GM12878 (cell line): ENCODE measurements around the gene UNC13A. TPM values are rescaled to one million over a fixed set of nuclear protein-coding genes. Genes with fewer than 3 reads are reported as not detected.

Source experiments
- BACH1 ChIP-seq: fragments of 450-650 bp; IDR thresholded peaks from 2 replicates; pipeline ENCODE4 v1.6.1; 2017; ENCODE audit warnings: mild to moderate bottlenecking, borderline replicate concordance
- BHLHE40 ChIP-seq, 2 experiments: fragments of 450-650 bp in 1 of 2; IDR thresholded peaks; 2 replicates each; pipeline ENCODE4 v1.6.1; 2011 to 2017; ENCODE audit warnings: low read depth in 2 of 2, borderline replicate concordance in 1 of 2, improper control_type of control experiment in 1 of 2, low read length in 1 of 2, mild to moderate bottlenecking in 1 of 2
- CREB1 ChIP-seq: IDR thresholded peaks from 2 replicates; pipeline ENCODE4 v1.6.1; 2012; ENCODE audit warnings: low read depth, mild to moderate bottlenecking, inconsistent platforms
- DPF2 ChIP-seq: fragments of 450-650 bp; IDR thresholded peaks from 2 replicates; pipeline ENCODE4 v1.6.1; 2017; ENCODE audit warnings: mild to moderate bottlenecking
- FOS ChIP-seq: IDR thresholded peaks from 3 replicates; pipeline ENCODE4 v1.6.1; 2011; ENCODE audit warnings: borderline replicate concordance; ENCODE audit not compliant: insufficient read length; ENCODE audit errors: extremely low read depth
- IKZF2 ChIP-seq, 2 experiments: fragments of 450-650 bp; IDR thresholded peaks; 2 replicates each; pipeline ENCODE4 v1.6.1; 2017; ENCODE audit warnings: mild to moderate bottlenecking in 2 of 2, moderate library complexity in 2 of 2
- NBN ChIP-seq: fragments of 450-650 bp; IDR thresholded peaks from 2 replicates; pipeline ENCODE4 v1.6.1; 2016
- NR2F1 ChIP-seq: fragments of 450-650 bp; conservative IDR thresholded peaks from 2 replicates; pipeline ENCODE4 v1.6.1; 2017; ENCODE audit warnings: mild to moderate bottlenecking
- POLR2AphosphoS2 ChIP-seq: IDR thresholded peaks from 2 replicates; pipeline ENCODE4 v1.6.1; 2011; ENCODE audit warnings: low read depth, mild to moderate bottlenecking, low read length, improper control_type of control experiment, moderate library complexity
- POLR2AphosphoS5 ChIP-seq: IDR thresholded peaks from 2 replicates; pipeline ENCODE4 v1.6.1; 2011; ENCODE audit warnings: mild to moderate bottlenecking, low read length, inconsistent platforms
- RAD51 ChIP-seq: fragments of 450-650 bp; IDR thresholded peaks from 2 replicates; pipeline ENCODE4 v1.6.1; 2016; ENCODE audit warnings: moderate library complexity, mild to moderate bottlenecking, inconsistent platforms
- RELA ChIP-seq: fragments of 450-650 bp; IDR thresholded peaks from 2 replicates; pipeline ENCODE4 v1.8.0; 2014; ENCODE audit warnings: borderline replicate concordance; ENCODE audit not compliant: partially characterized antibody
- SRF ChIP-seq, 2 experiments: IDR thresholded peaks; 2 replicates each; pipeline ENCODE4 v1.6.1; 2011; ENCODE audit warnings: low read depth in 2 of 2, low read length in 2 of 2, mild to moderate bottlenecking in 1 of 2, moderate library complexity in 1 of 2
- TAF1 ChIP-seq: IDR thresholded peaks from 2 replicates; pipeline ENCODE4 v1.6.1; 2011; ENCODE audit warnings: mild to moderate bottlenecking, low read depth, low read length, borderline replicate concordance
- TCF12 ChIP-seq: IDR thresholded peaks from 2 replicates; pipeline ENCODE4 v1.6.1; 2011; ENCODE audit warnings: low read depth, mild to moderate bottlenecking, low read length
- TCF3 ChIP-seq: IDR thresholded peaks from 2 replicates; pipeline ENCODE4 v1.6.1; 2012; ENCODE audit warnings: low read depth, mild to moderate bottlenecking, low read length, borderline replicate concordance; ENCODE audit not compliant: insufficient read depth
- YY1 ChIP-seq: IDR thresholded peaks from 2 replicates; pipeline ENCODE4 v1.6.1; 2011; ENCODE audit warnings: low read depth, mild to moderate bottlenecking, low read length
- polyA plus RNA-seq, 11 experiments: library from polyadenylated mRNA; depleted of rRNA in 4 of 11; unstranded in 6 of 11; stranded (reverse) in 5 of 11; fragments of >200 nt; fragmentation: Nextera tagmentation in 4 of 11; fragmentation: Illumina TruSeq in 1 of 11; extraction: Ambion mirVana in 4 of 11; extraction: Trizol in 1 of 11; gene quantifications; 1 replicate in 1 of 11; 2 replicates in 10 of 11; pipeline versions ENCODE4 v1.2.1 to v1.2.3, GENCODE V29; 2011 to 2016; ENCODE audit warnings: inconsistent platforms in 2 of 11, missing spikeins in 2 of 11, low read depth in 1 of 11
- total RNA-seq, 4 experiments: library from RNA; depleted of rRNA in 3 of 4; stranded (reverse); fragments of >200 nt in 3 of 4; fragmentation: Illumina TruSeq in 1 of 4; extraction: Trizol in 1 of 4; gene quantifications; 2 replicates each; pipeline versions ENCODE4 v1.2.1 to v1.2.3, GENCODE V29; 2013 to 2021
- TF ChIP-seq, protein P1 (sequence below): IDR thresholded peaks from 2 replicates; pipeline ENCODE4 v1.6.1; 2012; ENCODE audit warnings: low read depth, low read length, improper control_type of control experiment
- TF ChIP-seq, protein P2 (sequence below): fragments of 450-650 bp; IDR thresholded peaks from 2 replicates; pipeline ENCODE4 v1.6.1; 2017; ENCODE audit warnings: mild to moderate bottlenecking, moderate library complexity
- TF ChIP-seq, protein P3 (sequence below): IDR thresholded peaks from 2 replicates; pipeline ENCODE4 v1.6.1; 2011; ENCODE audit warnings: borderline replicate concordance, low read depth, mild to moderate bottlenecking, moderate library complexity, mixed read lengths, low read length; ENCODE audit not compliant: insufficient read depth; ENCODE audit errors: extremely low read length
- TF ChIP-seq, protein P4 (sequence below): fragments of 450-650 bp; conservative IDR thresholded peaks from 2 replicates; pipeline ENCODE4 v1.6.1; 2017; ENCODE audit warnings: mild to moderate bottlenecking, moderate library complexity

The UNC13A gene
- total and polyA plus RNA-seq, 10 of the 15 experiments (the other 5 are each of a cell fraction or from before 2014, with no cell fraction given): under 0.01 to 0.23 (median 0.13) TPM; not detected in 1

DNA sequence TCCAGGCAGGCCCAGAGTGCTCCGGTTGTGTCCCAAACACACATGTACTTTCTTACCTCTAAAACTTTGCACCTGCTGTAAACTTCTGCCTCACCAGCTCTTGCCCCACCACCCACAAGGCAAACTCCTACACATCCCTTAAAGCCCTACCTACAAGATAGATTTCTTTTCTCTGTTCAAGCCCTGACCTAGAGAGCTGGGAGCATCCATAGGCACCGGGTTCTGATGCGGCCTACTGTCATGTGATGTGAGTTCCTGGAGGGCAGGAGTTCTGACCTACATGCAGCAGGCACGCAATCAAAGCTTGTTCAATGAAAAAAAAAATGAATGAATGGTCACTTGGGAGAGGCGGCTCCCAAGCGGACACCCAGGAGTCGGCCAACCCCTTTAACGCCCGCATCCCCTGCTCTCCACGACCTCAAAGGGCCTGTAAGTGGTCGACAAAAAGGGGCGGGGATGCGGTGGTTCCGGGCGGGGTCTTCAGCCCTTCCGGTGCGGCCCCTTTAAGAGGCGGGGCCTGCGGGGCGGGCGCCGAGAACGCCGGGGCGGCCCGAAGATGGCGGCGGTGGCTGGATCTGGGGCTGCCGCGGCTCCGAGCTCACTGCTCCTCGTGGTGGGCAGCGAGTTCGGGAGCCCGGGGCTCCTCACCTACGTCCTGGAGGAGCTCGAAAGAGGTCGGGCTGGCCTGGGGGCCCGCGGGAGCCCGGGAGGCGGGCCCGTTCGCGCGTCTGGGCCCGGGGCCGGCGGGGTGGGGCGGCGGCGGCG is 31.0 kb upstream of the UNC13A start, which contains the start of gene MAP1S (continued):
- TF ChIP-seq, protein P1, sequence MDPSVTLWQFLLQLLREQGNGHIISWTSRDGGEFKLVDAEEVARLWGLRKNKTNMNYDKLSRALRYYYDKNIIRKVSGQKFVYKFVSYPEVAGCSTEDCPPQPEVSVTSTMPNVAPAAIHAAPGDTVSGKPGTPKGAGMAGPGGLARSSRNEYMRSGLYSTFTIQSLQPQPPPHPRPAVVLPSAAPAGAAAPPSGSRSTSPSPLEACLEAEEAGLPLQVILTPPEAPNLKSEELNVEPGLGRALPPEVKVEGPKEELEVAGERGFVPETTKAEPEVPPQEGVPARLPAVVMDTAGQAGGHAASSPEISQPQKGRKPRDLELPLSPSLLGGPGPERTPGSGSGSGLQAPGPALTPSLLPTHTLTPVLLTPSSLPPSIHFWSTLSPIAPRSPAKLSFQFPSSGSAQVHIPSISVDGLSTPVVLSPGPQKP: peak; percentile 54; the same call in 1 of the 2 replicates
- TF ChIP-seq, protein P2, sequence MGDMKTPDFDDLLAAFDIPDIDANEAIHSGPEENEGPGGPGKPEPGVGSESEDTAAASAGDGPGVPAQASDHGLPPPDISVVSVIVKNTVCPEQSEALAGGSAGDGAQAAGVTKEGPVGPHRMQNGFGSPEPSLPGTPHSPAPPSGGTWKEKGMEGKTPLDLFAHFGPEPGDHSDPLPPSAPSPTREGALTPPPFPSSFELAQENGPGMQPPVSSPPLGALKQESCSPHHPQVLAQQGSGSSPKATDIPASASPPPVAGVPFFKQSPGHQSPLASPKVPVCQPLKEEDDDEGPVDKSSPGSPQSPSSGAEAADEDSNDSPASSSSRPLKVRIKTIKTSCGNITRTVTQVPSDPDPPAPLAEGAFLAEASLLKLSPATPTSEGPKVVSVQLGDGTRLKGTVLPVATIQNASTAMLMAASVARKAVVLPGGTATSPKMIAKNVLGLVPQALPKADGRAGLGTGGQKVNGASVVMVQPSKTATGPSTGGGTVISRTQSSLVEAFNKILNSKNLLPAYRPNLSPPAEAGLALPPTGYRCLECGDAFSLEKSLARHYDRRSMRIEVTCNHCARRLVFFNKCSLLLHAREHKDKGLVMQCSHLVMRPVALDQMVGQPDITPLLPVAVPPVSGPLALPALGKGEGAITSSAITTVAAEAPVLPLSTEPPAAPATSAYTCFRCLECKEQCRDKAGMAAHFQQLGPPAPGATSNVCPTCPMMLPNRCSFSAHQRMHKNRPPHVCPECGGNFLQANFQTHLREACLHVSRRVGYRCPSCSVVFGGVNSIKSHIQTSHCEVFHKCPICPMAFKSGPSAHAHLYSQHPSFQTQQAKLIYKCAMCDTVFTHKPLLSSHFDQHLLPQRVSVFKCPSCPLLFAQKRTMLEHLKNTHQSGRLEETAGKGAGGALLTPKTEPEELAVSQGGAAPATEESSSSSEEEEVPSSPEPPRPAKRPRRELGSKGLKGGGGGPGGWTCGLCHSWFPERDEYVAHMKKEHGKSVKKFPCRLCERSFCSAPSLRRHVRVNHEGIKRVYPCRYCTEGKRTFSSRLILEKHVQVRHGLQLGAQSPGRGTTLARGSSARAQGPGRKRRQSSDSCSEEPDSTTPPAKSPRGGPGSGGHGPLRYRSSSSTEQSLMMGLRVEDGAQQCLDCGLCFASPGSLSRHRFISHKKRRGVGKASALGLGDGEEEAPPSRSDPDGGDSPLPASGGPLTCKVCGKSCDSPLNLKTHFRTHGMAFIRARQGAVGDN: 0 out of 2 replicates have a peak, but pooled peaks have one; percentile 23
- TF ChIP-seq NR2F1 (peak; percentile 26; the same call in 1 of the 2 replicates), FOS (no peak), YY1 (peak; percentile 97), POLR2AphosphoS5 (peak; percentile 74; the same call in 1 of the 2 replicates), TCF12 (no peak), SRF (IDR thresholded peaks at IDR 0.05; ENCODE audit: low read depth in 2 of 2, low read length in 2 of 2) (0 out of 4 replicates have a peak, but pooled peaks of 1 of the 2 experiments have one; percentile 22), POLR2AphosphoS2 (no peak), DPF2 (no peak), RELA (peak; percentile 29), TCF3 (0 out of 2 replicates have a peak, but pooled peaks have one; percentile 12), NBN (peak; percentile 50; the same call in 1 of the 2 replicates), BACH1 (peak; percentile 68; the same call in 1 of the 2 replicates), CREB1 (0 out of 2 replicates have a peak, but pooled peaks have one; percentile 16), BHLHE40 (IDR thresholded peaks at IDR 0.05; ENCODE audit: borderline replicate concordance in 1 of 2, low read depth in 2 of 2, low read length in 1 of 2) (0 out of 4 replicates have a peak, but pooled peaks of 1 of the 2 experiments have one; percentile 4), RAD51 (peak; percentile 30; the same call in 1 of the 2 replicates), TAF1 (peak; percentile 91), IKZF2 (IDR thresholded peaks at IDR 0.05) (no peak)
- TF ChIP-seq, protein P3, sequence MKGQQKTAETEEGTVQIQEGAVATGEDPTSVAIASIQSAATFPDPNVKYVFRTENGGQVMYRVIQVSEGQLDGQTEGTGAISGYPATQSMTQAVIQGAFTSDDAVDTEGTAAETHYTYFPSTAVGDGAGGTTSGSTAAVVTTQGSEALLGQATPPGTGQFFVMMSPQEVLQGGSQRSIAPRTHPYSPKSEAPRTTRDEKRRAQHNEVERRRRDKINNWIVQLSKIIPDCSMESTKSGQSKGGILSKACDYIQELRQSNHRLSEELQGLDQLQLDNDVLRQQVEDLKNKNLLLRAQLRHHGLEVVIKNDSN: peak; percentile 8
- TF ChIP-seq, protein P4, sequence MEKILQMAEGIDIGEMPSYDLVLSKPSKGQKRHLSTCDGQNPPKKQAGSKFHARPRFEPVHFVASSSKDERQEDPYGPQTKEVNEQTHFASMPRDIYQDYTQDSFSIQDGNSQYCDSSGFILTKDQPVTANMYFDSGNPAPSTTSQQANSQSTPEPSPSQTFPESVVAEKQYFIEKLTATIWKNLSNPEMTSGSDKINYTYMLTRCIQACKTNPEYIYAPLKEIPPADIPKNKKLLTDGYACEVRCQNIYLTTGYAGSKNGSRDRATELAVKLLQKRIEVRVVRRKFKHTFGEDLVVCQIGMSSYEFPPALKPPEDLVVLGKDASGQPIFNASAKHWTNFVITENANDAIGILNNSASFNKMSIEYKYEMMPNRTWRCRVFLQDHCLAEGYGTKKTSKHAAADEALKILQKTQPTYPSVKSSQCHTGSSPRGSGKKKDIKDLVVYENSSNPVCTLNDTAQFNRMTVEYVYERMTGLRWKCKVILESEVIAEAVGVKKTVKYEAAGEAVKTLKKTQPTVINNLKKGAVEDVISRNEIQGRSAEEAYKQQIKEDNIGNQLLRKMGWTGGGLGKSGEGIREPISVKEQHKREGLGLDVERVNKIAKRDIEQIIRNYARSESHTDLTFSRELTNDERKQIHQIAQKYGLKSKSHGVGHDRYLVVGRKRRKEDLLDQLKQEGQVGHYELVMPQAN: peak; percentile 51; the same call in 1 of the 2 replicates
